Right ventricle myocardium superior (tissue), 1 donor: ENCODE results near the gene RTL1. TPM values are rescaled to one million over a fixed set of nuclear protein-coding genes. Genes with fewer than 3 reads are reported as not detected.
A peak's percentile ranks its signal among the peaks of the same experiment; 100 is the strongest.

Source experiments
- microRNA-seq: library from miRNA; unstranded; fragments of <30 nt; microRNA quantifications from one replicate; pipeline ENCODE4 v1.2.0, GENCODE V29; 2020
- total RNA-seq: library from RNA; stranded (reverse); fragmentation: NEBNext Ultra II Directional; extraction: Animal tissue kit (Norgen Biotek cat#: 25700); gene quantifications from one replicate; pipeline ENCODE4 v1.2.1, GENCODE V29; 2021
- donor health status: DM: no; HTN: yes; CAD: no; lungs with severe emphysema.

The RTL1 gene
- total RNA-seq, 1 donor from 2014 or later = not detected

Small RNA genes lying within 50 kb of the gene (microRNA-seq; reads per million reads assigned to microRNA genes)
- 475 reads per million, percentile 75 among the genes with 10 or more reads in this experiment for gene MIR127
- 25.2 reads per million, percentile 38 among the genes with 10 or more reads in this experiment for gene MIR136
- 176 reads per million, percentile 61 among the genes with 10 or more reads in this experiment for gene MIR337
- gene MIR370 = 3.9 reads per million, percentile 7 among the genes with 10 or more reads in this experiment
- gene MIR431 = 8.1 reads per million, percentile 22 among the genes with 10 or more reads in this experiment
- gene MIR432 = 12.9 reads per million, percentile 30 among the genes with 10 or more reads in this experiment
- gene MIR433 = 28.1 reads per million, percentile 40 among the genes with 10 or more reads in this experiment
- gene MIR493 = 75.1 reads per million, percentile 49 among the genes with 10 or more reads in this experiment
- gene MIR665 = not detected

Other genes with a start within 250 kb of the RTL1 start
- 22.8 TPM for gene DLK1, start 176.8 kb downstream of the RTL1 start, total RNA-seq
- gene MEG3, start 77.6 kb downstream of the RTL1 start, total RNA-seq = 24.7 TPM